ENCODE measurements around the gene FGF22. TPM values are rescaled to one million over a fixed set of nuclear protein-coding genes. Genes with fewer than 3 reads are reported as not detected.
A peak's percentile ranks its signal among the peaks of the same experiment; 100 is the strongest.

FGF22 gene
- total and polyA plus RNA-seq, 2 of the 13 experiments (the other 11 are each of a cell fraction or from before 2014, with no cell fraction given), result 0.24 TPM; not detected in 1

DNA sequence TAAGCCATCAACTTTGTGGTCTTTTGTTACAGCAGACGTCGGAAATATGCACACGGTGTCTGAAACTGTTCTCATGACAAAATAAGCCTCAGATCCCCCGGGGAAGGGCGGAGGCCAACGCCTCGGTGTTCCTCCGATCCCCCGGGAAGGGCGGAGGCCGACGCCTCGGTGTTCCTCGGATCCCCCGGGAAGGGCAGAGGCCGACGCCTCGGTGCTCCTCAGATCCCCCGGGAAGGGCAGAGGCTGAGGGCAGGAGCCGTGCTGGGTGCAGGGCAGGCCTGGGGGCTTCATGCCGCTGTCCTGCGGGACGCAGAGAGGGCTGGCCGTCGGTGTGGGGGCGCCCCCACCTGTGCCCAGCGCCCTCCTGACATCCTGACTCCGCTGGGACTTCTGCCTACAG is 4.7 kb downstream of the FGF22 start:
- Histone ChIP-seq H4K20me1 (ENCODE audit: insufficient read depth, low read length) (peaks cover 4% of the 10 kb centered on the region; the same call in 1 of the 2 replicates), H3K9me3 (ENCODE audit: low read length) (no peaks in the 10 kb centered on the region), H3K27me3 (ENCODE audit: control insufficient read depth in 1 of 2, insufficient read depth in 2 of 2, low read length in 2 of 2) (no peaks in the 10 kb centered on the region), H3K79me2 (ENCODE audit: insufficient read depth, low read length) (no peaks in the 10 kb centered on the region), H3K4me1 (ENCODE audit: insufficient read depth, low read length) (no peaks in the 10 kb centered on the region), H2AFZ (ENCODE audit: low read length) (no peak overlapping the region), H3K4me3 (replicated peaks in 1 of 3; ENCODE audit: insufficient read depth in 1 of 3, low read depth in 2 of 3, low read length in 3 of 3) (no peak overlapping the region), H3K4me2 (ENCODE audit: low read depth, low read length) (no peak overlapping the region), H3K9ac (ENCODE audit: insufficient read depth, low read depth, low read length) (no peak overlapping the region), H3K27ac (ENCODE audit: extremely low read length, insufficient read depth, low read length) (no peak overlapping the region), H3K36me3 (replicated peaks in 1 of 2; ENCODE audit: control insufficient read depth in 1 of 2, insufficient read depth in 2 of 2, low read length in 2 of 2) (peaks cover 11 to 21% of the 10 kb centered on the region in 2 experiments; a peak in 3 of 5 replicates)
- intact Hi-C loops (cut with micrococcal nuclease; ENCODE audit: unreplicated experiment), result no loop called here
- FAIRE-seq, result no peak
- ChIA-PET POLR2A (no interaction called here), CTCF (ENCODE audit: low intra/inter-chr PET ratio, low total read pairs) (no interaction called here)
- TF ChIP-seq, protein P1, sequence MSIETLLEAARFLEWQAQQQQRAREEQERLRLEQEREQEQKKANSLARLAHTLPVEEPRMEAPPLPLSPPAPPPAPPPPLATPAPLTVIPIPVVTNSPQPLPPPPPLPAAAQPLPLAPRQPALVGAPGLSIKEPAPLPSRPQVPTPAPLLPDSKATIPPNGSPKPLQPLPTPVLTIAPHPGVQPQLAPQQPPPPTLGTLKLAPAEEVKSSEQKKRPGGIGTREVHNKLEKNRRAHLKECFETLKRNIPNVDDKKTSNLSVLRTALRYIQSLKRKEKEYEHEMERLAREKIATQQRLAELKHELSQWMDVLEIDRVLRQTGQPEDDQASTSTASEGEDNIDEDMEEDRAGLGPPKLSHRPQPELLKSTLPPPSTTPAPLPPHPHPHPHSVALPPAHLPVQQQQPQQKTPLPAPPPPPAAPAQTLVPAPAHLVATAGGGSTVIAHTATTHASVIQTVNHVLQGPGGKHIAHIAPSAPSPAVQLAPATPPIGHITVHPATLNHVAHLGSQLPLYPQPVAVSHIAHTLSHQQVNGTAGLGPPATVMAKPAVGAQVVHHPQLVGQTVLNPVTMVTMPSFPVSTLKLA (IDR thresholded peaks at IDR 0.05), result no peak
- TF ChIP-seq KAT2B (IDR thresholded peaks at IDR 0.05; ENCODE audit: borderline replicate concordance, low read depth, low read length) (no peak), ZNF431 (CRISPR knock-in tag; IDR thresholded peaks at IDR 0.05; ENCODE audit: borderline replicate concordance, low read depth) (no peak), RBM22 (optimal IDR thresholded peaks at IDR 0.05; ENCODE audit: low read length) (peak; percentile 34), AGO2 (optimal IDR thresholded peaks at IDR 0.05; ENCODE audit: low read depth, low read length) (peak; percentile 82), NR2F1 (CRISPR knock-in tag; IDR thresholded peaks at IDR 0.05) (no peak)
- TF ChIP-seq, protein P2, sequence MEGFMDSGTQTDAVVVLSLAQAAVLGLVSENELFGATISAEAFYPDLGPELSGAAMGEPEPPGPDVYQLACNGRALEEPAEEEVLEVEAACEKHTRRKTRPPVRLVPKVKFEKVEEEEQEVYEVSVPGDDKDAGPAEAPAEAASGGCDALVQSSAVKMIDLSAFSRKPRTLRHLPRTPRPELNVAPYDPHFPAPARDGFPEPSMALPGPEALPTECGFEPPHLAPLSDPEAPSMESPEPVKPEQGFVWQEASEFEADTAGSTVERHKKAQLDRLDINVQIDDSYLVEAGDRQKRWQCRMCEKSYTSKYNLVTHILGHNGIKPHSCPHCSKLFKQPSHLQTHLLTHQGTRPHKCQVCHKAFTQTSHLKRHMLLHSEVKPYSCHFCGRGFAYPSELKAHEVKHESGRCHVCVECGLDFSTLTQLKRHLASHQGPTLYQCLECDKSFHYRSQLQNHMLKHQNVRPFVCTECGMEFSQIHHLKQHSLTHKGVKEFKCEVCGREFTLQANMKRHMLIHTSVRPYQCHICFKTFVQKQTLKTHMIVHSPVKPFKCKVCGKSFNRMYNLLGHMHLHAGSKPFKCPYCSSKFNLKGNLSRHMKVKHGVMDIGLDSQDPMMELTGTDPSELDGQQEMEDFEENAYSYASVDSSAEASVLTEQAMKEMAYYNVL (CRISPR knock-in tag; IDR thresholded peaks at IDR 0.05; ENCODE audit: borderline replicate concordance), result no peak
- TF ChIP-seq, protein P3, sequence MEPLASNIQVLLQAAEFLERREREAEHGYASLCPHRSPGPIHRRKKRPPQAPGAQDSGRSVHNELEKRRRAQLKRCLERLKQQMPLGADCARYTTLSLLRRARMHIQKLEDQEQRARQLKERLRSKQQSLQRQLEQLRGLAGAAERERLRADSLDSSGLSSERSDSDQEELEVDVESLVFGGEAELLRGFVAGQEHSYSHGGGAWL (CRISPR knock-in tag; IDR thresholded peaks at IDR 0.05), result no peak
- TF ChIP-seq, protein P4, sequence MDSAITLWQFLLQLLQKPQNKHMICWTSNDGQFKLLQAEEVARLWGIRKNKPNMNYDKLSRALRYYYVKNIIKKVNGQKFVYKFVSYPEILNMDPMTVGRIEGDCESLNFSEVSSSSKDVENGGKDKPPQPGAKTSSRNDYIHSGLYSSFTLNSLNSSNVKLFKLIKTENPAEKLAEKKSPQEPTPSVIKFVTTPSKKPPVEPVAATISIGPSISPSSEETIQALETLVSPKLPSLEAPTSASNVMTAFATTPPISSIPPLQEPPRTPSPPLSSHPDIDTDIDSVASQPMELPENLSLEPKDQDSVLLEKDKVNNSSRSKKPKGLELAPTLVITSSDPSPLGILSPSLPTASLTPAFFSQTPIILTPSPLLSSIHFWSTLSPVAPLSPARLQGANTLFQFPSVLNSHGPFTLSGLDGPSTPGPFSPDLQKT (CRISPR knock-in tag; IDR thresholded peaks at IDR 0.05; ENCODE audit: borderline replicate concordance), result no peak
- in situ Hi-C loops (cut with HindIII; ENCODE audit: extremely low pct_ligation_motif_present, low pct_unique_long_range_greater_than_20kb), result no loop called here
- DNase-seq (ENCODE audit: low spot score), result no peak
- WGBS (ENCODE audit: low lambda C conversion rate), result 84% methylated on average over 27 of the region's 28 CpGs
- no peak for ATAC-seq
- BruUV-seq (replicated peaks), result no TSS peak
